ENCODE measurements around the gene DENND6B. TPM values are rescaled to one million over a fixed set of nuclear protein-coding genes. Genes with fewer than 3 reads are reported as not detected.

Gene DENND6B
- total RNA-seq, 1 experiment from 2014 or later: 2.5 TPM

DNA sequence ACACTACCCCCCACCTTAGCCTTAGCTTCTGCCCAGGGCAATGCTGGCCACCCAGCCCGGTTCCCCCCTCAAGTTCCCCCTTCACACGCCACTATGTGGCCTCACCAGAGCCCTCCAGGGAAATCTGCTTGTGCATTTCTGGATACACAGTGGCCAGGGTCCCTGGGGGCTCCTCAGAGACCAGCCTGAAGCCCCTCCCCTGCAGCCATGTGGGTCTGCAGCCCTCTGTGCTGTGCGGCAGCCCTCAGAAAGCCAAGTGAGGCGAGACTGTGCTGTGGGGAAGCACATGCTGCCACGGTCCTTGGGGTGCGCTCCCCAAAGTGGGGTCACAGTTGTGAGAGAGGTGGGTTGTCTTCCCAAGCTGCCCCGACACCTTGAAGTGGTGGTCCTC, 17.2 kb downstream of the DENND6B start (continued):
- no peak for TF ChIP-seq AR (CRISPR knock-in tag; IDR thresholded peaks at IDR 0.05)
- TF ChIP-seq ZNF232 (CRISPR knock-in tag; IDR thresholded peaks at IDR 0.05): no peak
- no peak for TF ChIP-seq SMAD4 (CRISPR knock-in tag; IDR thresholded peaks at IDR 0.05)
- no peak for TF ChIP-seq GABPB1 (CRISPR knock-in tag; IDR thresholded peaks at IDR 0.05)
- no peak for TF ChIP-seq CREM (CRISPR knock-in tag; IDR thresholded peaks at IDR 0.05)
- TF ChIP-seq NFATC4 (CRISPR knock-in tag; IDR thresholded peaks at IDR 0.05): no peak
- no peak for TF ChIP-seq ESRRA (CRISPR knock-in tag; IDR thresholded peaks at IDR 0.05; ENCODE audit: borderline replicate concordance)
- TF ChIP-seq NFE2L1 (CRISPR knock-in tag; IDR thresholded peaks at IDR 0.05): no peak
- TF ChIP-seq HMGA2 (CRISPR knock-in tag; IDR thresholded peaks at IDR 0.05): no peak
- TF ChIP-seq, protein P1, sequence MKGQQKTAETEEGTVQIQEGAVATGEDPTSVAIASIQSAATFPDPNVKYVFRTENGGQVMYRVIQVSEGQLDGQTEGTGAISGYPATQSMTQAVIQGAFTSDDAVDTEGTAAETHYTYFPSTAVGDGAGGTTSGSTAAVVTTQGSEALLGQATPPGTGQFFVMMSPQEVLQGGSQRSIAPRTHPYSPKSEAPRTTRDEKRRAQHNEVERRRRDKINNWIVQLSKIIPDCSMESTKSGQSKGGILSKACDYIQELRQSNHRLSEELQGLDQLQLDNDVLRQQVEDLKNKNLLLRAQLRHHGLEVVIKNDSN (CRISPR knock-in tag; IDR thresholded peaks at IDR 0.05): no peak
- TF ChIP-seq ARID4B (CRISPR knock-in tag; IDR thresholded peaks at IDR 0.05; ENCODE audit: borderline replicate concordance): no peak

DNA sequence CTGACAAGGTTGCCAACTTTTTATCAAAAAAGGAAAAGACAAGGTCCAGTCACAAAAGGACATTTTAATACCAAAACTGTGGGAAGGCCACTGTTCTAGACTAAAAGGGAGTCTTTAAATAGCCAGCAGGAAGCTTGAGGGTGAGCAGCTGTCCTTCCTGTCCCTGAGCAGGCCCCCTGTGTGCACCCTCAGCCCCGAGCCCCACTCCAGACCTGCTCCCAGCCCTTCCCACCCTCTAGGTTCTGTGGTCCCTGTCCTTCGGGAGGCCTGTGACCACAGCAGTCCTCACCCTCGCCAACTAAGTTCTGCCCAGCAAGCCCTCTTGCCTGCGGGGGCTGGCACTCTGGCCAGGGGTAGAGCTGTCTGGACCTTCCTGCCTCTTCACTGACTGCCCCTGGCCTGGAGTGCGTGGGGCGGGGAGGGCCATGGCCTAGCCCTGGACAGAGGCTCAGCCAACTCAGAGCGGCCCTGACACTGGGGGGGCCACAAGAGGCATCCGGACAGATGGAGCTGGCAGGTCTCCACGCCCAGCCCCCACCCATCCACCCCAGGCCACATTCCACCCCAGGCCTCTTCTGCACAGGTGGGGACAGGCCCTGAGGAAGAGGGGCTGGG, 17.7 kb downstream of the DENND6B start:
- Mint-ChIP-seq H3K4me3 (no peak overlapping the region), H3K9me3 (no peaks in the 10 kb centered on the region), H3K36me3 (no peaks in the 10 kb centered on the region), H3K27ac (no peak overlapping the region; the same call in 1 of the 2 replicates), H3K27me3 (ENCODE audit: low read depth) (peaks cover 6% of the 10 kb centered on the region; the same call in 1 of the 2 replicates), H3K4me1 (peaks cover 25% of the 10 kb centered on the region)
- DNase-seq (ENCODE audit: low spot score) (no peak), ATAC-seq (no peak)
- CTCF ChIA-PET: interaction anchor here (0.5 to 1.1 kb wide), 4 partner anchors 8 to 79 kb away, joined by 3 to 4 read pairs (median 3); no protein-coding TSS in a partner anchor
- POLR2A ChIA-PET: interaction anchor here (0.5 to 1.4 kb wide), 3 partner anchors 15 to 975 kb away, joined by 4 read pairs; no protein-coding TSS in a partner anchor
- no peak for TF ChIP-seq AR (CRISPR knock-in tag; IDR thresholded peaks at IDR 0.05)
- TF ChIP-seq ATF2 (CRISPR knock-in tag; IDR thresholded peaks at IDR 0.05; ENCODE audit: borderline replicate concordance, low read depth): no peak
- no peak for TF ChIP-seq ETV6 (CRISPR knock-in tag; IDR thresholded peaks at IDR 0.05)
- TF ChIP-seq ERG (CRISPR knock-in tag; IDR thresholded peaks at IDR 0.05): no peak
- TF ChIP-seq, protein P2, sequence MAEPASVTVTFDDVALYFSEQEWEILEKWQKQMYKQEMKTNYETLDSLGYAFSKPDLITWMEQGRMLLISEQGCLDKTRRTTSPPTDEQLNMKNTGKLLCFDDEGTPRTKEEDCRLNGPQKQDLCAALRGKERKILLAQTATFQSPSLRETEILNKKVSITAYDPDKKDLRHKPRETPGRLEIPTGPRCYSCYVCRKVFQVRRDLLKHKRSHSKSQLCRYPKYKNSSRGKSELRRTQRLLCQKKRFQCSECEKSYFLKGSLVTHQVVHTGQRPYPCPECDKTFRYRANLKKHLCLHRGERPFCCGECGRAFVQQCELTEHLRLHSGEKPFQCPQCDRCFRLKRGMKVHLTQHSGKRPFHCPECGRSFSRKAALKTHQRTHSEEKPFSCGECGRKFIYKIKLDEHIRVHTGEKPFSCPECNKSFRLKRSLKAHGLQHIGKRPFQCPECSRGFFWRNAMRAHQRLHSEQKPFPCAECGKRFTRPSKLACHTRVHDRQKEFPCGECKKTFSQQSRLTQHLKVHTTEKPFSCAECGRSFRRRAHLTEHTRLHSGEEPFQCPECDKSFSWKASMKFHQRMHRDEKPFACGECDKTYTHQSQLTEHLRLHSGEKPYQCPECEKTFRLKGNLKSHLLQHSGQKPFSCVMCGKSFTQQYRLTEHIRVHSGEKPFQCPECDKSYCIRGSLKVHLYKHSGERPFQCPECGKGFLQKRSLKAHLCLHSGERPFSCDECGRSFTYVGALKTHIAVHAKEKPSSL (CRISPR knock-in tag; conservative IDR thresholded peaks at IDR 0.05): no peak
- TF ChIP-seq ZNF281 (CRISPR knock-in tag; IDR thresholded peaks at IDR 0.05): no peak

All from WTC11 (cell line).